GM12892 (cell line): ENCODE data around the gene NQO2.

Source experiments
- POLR2A ChIP-seq: IDR thresholded peaks from 2 replicates; pipeline ENCODE4 v1.6.1; 2011; ENCODE audit warnings: low read depth, low read length, control low read depth
- POLR2AphosphoS5 ChIP-seq: IDR thresholded peaks from 2 replicates; pipeline ENCODE4 v1.6.1; 2011; ENCODE audit warnings: low read depth, low read length, control low read depth

DNA sequence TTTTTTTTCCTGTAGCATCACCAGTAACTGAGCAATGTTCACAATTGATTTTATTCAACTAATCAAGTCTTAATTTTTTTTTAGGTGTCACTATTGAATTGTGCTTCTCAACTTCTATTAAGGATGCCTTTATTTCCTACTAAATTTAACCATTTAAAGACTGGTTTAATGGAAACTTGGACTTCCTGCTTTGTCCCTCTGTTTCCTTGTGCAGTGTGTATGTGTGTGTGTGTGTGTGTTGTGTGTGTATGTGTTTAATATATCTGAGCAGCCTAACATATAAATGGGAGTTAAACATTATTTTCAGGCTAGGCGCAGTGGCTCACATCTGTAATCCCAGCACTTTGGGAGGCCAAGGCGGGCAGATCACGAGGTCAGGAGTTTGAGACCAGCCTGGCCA lies 30.1 kb upstream of the NQO2 start:
- TF ChIP-seq POLR2AphosphoS5 (no peak), POLR2A (no peak)
